HG03175 (cell line): ENCODE data around the gene IRS1.

ENCODE experiments used
- ATAC-seq: cut with Tn5 transposase; IDR thresholded peaks from one replicate; pipeline ENCODE4 v1.9.1; 2021; ENCODE audit warnings: mild to moderate bottlenecking, moderate library complexity; ENCODE audit not compliant: unreplicated experiment

IRS1 gene

DNA sequence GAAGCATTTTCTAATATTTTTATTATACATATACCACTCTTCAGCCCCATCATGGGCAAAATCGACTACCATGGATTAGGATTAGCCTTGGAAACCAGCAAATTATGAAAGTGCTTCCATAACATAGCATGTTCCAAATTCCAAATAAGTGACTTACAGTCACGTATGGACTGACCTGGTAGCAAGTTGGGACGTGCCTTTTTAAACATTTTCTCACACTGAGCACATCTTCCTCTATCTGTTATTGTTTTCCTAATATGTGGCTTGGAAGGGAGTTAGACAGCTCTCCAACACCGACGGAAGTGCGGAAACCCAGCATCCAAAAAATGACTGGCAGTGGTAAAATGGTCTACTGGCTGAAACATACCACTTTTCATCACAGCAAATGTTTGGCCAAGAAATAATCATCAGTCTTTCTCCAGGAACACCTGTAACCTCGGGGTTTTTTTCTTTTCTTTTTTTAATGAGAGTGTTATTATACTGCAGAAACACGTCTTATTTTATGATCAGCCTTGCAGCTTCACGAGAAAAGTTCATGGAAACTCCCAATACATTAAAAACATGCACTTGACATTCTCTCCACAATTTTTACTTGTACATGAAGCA lies 107.0 kb downstream of the IRS1 start:
- ATAC-seq: no peak

DNA sequence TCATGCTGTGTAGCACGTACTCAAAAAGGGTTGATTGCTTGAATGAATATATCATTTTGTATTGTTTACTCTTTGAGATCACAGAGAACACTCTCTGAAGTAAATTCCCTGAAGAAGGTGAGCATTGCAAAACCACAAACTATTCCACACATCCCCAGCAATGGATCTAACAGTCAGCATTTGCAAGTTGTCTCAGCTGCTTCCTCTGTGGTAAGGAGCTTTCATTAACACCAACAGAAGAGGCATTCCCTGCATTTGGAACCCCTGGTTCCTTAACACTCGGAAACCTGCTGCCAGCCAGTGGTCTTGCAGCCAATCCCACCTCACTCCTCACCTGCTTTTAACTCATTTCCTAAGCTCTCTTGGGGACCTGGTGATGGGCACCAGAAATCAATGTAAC lies 108.4 kb downstream of the IRS1 start:
- ATAC-seq: no peak

DNA sequence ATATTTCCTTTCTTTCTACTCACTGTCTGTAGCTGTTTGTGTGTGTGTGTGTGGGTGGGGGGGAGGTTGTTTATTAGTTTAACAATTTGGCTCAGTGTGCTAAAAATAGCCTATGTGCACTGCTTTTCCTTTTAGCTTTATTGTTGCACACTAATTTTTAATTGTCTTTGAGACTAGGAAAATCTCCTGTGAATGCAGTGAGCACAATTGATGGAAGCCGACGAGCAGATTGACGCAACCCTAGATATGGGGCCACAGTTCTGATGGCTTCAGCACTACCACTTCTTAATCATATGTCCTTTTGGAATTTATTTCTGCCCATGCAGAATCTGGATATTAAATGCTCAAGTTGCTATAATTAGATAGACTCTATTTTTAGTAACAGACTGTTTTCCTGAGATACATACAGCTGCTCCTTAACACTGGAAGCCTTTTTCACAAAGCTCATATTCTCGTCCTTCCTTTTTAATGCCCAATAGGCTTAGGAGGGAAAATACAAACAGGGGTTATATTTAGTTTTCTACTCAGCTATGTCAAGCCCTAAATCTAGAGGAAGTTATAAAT lies 109.1 kb downstream of the IRS1 start:
- no peak for ATAC-seq

DNA sequence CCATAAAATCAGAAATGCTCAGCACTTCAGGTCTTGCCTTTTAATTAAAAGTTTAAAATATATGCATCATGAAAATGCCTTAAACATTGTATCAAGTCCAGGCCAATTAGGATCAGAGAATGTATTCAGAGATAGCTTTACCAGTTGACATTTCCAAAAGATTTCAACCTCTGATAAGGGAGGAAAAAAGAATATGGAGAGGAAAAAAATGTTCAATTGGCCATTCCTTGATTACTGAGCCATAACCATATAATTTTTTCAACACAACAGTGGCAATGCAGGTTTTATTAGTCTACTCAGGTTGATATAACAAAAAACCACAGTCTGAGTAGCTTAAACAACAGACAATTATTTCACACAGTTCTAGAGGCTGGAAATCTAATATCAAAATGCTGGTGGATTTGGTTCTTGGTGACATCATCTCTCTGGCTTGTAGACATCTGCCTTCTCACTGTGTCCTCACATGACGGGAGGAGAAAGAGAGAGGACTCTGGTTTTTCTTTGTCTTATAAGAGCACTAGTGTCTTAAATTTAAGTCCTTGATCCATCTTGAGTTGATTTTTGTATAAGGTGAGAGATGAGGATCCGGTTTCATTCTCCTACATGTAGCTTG lies 111.9 kb downstream of the IRS1 start:
- no peak for ATAC-seq

DNA sequence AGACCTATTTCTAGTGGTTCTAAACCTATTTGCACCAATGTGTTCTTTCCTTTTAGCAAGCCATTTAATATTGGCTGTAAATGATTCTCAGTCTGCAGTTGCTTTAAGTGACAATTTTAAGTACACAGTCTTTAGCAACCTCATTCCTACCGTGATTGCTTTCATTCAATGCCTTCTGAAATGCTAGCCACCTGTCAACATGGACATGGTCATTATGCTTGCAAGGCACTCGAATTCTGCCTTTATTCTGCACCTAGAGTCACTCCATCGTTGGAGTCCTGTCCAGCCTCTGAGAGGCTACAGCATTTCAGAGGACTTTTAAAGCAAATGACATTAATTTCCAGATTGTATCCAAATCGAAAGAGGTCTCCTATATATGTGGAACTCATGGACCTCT lies 115.1 kb downstream of the IRS1 start:
- no peak for ATAC-seq

DNA sequence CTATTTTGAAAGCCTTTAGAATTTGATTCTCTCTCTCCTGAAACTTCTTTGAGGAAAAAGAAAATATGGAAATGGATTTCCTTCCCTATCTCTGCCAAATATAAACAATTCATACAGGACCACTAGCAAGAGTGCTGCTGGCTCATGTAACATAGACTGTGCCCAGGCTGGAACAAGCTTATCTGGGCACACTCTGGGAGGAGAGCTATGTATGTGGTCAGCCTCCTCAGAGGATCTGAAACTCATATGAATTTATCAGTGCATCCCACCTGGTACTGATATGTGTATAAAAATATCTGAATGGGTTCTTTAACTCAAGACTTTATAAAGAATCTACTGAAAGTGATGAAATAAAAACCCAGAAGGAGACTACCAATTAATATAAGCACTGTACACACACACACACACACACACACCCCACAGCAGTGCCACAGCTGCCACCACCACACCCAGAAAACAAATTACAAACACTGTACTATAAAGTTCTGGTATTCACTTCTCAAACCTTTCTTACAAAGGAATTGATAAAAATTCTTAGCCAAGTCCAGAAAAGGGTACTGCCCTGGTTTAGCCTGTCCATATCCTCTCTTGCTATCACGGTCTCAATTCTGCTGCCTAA lies 115.6 kb downstream of the IRS1 start:
- no peak for ATAC-seq

DNA sequence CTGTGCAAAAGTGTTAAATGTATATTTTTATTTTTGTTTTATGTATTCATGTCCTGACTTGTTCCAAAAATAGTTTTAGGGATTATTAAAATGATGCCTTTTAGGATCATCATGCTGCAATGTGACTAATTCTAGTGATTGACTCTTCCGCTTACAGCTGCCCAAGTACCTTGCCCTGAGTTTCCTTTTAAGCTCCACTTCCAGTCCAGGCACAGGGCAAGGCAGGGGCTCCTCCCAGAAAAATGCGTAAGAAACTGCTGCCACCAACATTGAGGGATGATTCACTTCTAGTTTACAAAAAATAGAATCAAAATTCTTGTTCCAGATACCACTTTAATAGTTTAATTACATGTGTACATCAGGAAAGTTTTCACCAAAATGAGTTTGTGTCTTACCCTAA lies 116.4 kb downstream of the IRS1 start:
- no peak for ATAC-seq
